Suprapubic skin (tissue), 4 donors: ENCODE results near the gene CCNB2.

Source experiments
- POLR2A ChIP-seq, 2 donors: fragments of 450-650 bp; IDR thresholded peaks; one replicate each; pipeline ENCODE4 v1.6.1; 2017; ENCODE audit warnings: antibody characterized with exemption in 2 of 2, mild to moderate bottlenecking in 2 of 2, moderate library complexity in 2 of 2
- POLR2AphosphoS5 ChIP-seq, 3 donors: sonication (generic); formaldehyde crosslinking; IDR thresholded peaks; one replicate each; pipeline ENCODE4 v1.6.1; 2017; ENCODE audit warnings: antibody characterized with exemption in 3 of 3
- TF ChIP-seq, protein P1 (sequence below), 2 donors: fragments of 200-600 bp in 1 of 2; fragments of 450-650 bp in 1 of 2; sonication (generic) in 1 of 2; IDR thresholded peaks; one replicate each; pipeline ENCODE4 v1.5.1; 2016 to 2019; ENCODE audit warnings: antibody characterized with exemption in 2 of 2, mild to moderate bottlenecking in 1 of 2, moderate library complexity in 1 of 2

GRCh38 chr15:59059076-59059597, 45.8 kb upstream of the CCNB2 start:
- TF ChIP-seq, protein P1, sequence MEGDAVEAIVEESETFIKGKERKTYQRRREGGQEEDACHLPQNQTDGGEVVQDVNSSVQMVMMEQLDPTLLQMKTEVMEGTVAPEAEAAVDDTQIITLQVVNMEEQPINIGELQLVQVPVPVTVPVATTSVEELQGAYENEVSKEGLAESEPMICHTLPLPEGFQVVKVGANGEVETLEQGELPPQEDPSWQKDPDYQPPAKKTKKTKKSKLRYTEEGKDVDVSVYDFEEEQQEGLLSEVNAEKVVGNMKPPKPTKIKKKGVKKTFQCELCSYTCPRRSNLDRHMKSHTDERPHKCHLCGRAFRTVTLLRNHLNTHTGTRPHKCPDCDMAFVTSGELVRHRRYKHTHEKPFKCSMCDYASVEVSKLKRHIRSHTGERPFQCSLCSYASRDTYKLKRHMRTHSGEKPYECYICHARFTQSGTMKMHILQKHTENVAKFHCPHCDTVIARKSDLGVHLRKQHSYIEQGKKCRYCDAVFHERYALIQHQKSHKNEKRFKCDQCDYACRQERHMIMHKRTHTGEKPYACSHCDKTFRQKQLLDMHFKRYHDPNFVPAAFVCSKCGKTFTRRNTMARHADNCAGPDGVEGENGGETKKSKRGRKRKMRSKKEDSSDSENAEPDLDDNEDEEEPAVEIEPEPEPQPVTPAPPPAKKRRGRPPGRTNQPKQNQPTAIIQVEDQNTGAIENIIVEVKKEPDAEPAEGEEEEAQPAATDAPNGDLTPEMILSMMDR (IDR thresholded peaks at IDR 0.05) = no peak
- TF ChIP-seq POLR2A (IDR thresholded peaks at IDR 0.05) (no peak), POLR2AphosphoS5 (IDR thresholded peaks at IDR 0.05) (no peak)
